Measurements from ENCODE around the gene ADGRV1.
A peak's percentile ranks its signal among the peaks of the same experiment; 100 is the strongest.
"Not testable (repeated sequence)": the region's sequence is repeated elsewhere in the genome, so short reads cannot be mapped to it uniquely, and the experiment has no call there.

ADGRV1 gene

DNA sequence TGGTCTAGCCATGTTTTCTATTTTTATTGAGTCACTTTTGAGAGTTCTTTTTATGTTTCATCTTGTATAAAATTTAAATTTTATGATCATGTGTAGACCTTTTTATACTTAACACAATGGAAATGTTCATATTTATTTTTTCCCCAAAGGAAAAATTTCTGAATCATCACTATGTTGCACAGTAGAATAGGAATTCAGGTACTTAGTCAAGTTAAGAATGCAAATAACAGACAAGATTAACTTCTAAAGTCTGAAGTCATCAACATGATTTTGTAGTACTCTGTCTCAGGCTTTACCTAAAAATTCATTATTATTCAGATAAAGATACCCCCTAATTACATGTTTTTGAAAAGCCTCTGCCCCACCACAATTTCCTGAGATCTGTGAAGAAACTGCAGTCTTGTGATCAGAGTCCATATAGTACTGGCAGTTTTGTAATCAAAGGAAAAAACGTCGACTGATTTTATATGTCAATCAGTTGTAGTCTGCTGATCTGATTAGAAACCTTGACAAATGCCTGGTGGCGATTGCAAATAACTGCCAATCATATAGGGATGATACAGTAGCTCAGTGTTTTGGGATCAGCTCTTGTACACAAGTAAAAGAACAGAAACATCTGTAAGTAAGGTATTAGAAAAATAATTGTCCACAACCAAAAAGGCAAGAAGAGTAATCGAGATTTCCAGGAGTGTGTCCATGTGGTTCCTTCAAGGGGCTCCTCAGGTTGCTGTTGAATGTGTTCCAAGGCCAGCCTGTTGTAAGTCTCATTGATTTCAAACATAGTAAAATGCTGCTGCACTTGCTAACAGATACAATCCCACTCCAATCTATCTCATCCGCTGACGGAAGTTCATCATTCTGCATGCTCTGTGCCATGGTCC lies 472.2 kb downstream of the ADGRV1 start:
- in situ Hi-C loops (cut with HindIII; ENCODE audit: low pct_unique_long_range_greater_than_20kb, low sequenced_read_pairs): no loop called here
- DNase-seq (ENCODE audit: low read depth in 1 of 2, low spot score in 1 of 2): no peak
- TF ChIP-seq JUND (IDR thresholded peaks at IDR 0.05; ENCODE audit: low read depth): no peak

DNA sequence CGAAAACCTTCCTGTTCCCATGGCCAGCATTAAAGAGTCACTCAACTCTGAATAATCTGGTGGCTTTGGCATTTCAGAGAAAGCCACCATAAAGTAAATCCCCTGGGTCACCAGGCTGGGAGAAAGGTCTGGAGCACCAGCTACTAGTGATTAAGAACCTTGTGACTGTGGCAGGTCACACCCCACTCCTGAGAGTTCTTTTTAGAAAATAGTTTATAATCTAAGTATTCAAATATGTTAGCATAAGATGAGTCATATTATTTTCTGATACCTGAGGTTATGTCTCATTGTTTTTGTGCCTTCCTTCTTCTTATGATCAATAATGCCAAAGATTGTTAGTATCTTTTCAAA lies 472.8 kb downstream of the ADGRV1 start:
- DNase-seq (ENCODE audit: low read depth in 1 of 2, low spot score in 1 of 2): no peak
- in situ Hi-C loops (cut with HindIII; ENCODE audit: low pct_unique_long_range_greater_than_20kb, low sequenced_read_pairs): no loop called here
- TF ChIP-seq JUND (IDR thresholded peaks at IDR 0.05; ENCODE audit: low read depth): no peak

DNA sequence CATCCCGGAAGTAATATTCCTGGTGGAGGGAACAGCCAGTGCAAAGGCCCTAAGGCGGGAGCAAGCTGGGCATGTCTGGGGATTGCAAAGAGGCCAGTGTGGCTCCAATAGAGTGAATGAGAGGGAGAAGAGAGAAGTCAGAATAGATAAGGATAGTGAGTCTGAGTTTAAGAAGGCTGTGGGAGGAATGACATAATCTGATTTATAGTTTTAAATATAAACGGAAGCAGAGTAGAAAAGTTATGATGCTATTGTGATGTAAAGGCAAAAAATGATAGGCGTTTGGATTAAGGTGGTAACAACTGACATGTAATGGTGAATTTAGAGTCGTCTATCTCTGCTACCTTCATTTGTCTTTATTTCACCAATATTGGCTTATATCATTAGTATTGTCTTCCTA lies 473.5 kb downstream of the ADGRV1 start:
- TF ChIP-seq JUND (IDR thresholded peaks at IDR 0.05; ENCODE audit: low read depth): no peak
- DNase-seq (ENCODE audit: low read depth in 1 of 2, low spot score in 1 of 2): no peak
- in situ Hi-C loops (cut with HindIII; ENCODE audit: low pct_unique_long_range_greater_than_20kb, low sequenced_read_pairs): no loop called here

DNA sequence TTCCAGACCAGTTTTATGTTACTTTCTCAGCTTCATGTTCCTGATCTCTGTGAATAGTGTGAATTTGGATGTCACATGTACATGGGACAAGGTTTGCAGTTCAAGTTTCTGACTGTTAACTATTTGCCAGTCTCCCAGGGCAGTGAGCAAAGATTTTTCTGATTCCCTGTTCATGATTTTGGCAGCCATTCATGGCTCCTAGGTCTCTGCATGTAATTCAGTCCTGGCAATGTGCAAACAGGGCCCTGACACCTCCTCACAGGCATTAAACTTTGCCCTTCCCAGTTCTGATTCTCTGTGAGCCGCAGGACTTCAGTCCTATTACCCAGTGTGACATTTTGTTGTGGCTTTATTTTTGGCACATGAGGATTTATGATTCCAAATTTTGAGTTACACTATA lies 474.8 kb downstream of the ADGRV1 start:
- in situ Hi-C loops (cut with HindIII; ENCODE audit: low pct_unique_long_range_greater_than_20kb, low sequenced_read_pairs): no loop called here
- DNase-seq (ENCODE audit: low read depth in 1 of 2, low spot score in 1 of 2): no peak
- TF ChIP-seq JUND (IDR thresholded peaks at IDR 0.05; ENCODE audit: low read depth): no peak

DNA sequence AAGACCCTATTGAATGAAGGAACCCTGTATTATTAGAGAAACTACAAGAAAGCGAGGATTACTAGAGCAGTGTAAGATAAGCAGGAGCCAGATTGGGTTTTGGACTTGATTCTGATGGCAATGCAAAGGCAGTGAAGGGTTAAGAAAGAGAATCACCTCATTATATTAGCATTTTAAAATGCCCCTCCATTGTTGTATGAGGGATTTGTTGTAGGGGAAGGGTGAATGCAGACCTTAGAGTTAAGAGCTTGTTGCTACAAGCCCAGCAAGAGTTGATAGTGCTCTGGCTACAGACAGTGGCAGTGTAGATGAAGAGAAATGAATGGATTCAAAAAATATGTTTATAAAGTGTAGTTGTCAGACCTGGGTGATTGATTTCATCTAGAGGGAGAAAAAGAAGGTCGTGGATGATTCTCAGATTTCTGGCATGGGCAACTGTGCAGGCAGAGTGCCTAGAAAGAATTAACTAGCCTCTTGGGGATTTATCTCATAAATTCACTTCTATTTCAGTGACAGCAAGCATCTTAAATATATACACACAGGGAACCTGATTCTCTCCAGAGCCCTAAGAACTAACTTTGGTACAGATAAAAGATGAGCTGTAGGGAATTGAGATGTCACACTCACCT lies 479.7 kb downstream of the ADGRV1 start:
- DNase-seq (ENCODE audit: low read depth in 1 of 2, low spot score in 1 of 2): no peak
- in situ Hi-C loops (cut with HindIII; ENCODE audit: low pct_unique_long_range_greater_than_20kb, low sequenced_read_pairs): no loop called here
- no peak for TF ChIP-seq JUND (IDR thresholded peaks at IDR 0.05; ENCODE audit: low read depth)

DNA sequence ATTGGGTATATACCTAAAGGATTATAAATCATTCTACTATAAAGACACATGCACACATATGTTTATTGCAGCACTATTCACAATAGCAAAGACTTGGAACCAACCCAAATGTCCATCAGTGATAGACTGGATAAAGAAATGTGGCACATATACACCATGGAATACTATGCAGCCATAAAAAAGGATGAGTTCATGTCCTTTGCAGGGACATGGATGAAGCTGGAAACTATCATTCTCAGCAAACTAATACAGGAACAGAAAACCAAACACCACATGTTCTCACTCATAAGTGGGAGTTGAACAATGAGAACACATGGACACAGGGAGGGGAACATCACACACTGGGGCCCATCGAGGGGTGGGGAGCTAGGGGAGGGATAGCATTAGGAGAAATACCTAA lies 482.5 kb downstream of the ADGRV1 start:
- in situ Hi-C loops (cut with HindIII; ENCODE audit: low pct_unique_long_range_greater_than_20kb, low sequenced_read_pairs); DNase-seq (ENCODE audit: low read depth in 1 of 2, low spot score in 1 of 2): not testable (repeated sequence)

DNA sequence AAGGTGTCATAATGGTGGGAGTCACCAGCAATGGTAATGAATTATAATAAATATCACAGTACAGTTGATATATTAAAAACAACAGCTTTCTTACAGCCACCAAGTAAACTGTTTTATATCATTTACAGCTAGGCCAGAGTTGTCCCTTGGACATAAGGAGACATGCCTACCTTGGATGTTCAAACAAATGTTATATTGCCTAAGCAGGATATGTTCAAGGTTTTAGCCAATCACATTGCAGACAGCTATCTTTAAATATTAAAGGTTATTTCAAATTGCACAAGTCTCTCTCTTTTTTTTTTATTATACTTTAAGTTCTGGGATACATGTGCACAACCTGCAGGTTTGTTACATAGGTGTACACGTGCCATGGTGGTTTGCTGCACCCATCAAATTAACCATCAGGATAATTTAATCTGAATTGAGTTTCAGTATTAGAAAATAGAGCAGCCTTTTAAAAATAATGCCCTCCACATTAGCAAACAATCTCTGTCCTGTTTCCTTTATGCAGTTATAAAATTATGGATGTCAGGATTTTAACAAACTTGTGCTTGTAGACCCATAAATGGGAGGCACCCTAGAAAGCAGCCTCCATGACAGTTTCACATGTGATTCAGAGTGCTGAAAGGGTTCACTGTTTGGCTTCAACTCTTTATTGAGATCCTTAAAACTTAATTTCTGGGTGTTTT lies 483.8 kb downstream of the ADGRV1 start:
- TF ChIP-seq JUND (IDR thresholded peaks at IDR 0.05; ENCODE audit: low read depth): no peak
- in situ Hi-C loops (cut with HindIII; ENCODE audit: low pct_unique_long_range_greater_than_20kb, low sequenced_read_pairs): no loop called here
- no peak for DNase-seq (ENCODE audit: low read depth in 1 of 2, low spot score in 1 of 2)

DNA sequence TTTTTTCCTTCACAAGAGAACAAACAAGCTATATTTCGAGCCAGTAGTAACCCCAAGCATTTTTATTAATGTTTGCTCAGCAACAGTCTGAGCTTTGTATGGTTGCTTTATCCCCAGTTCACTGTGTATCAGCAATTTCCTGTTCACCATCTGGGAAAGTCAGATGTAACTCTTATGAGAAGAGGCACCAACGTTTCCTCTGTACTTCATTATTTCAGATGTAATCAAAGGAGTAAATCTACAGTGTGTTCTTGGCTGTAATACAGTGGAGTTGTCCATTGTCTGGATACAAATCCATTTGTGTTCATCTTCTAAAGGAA lies 484.3 kb downstream of the ADGRV1 start:
- in situ Hi-C loops (cut with HindIII; ENCODE audit: low pct_unique_long_range_greater_than_20kb, low sequenced_read_pairs): no loop called here

DNA sequence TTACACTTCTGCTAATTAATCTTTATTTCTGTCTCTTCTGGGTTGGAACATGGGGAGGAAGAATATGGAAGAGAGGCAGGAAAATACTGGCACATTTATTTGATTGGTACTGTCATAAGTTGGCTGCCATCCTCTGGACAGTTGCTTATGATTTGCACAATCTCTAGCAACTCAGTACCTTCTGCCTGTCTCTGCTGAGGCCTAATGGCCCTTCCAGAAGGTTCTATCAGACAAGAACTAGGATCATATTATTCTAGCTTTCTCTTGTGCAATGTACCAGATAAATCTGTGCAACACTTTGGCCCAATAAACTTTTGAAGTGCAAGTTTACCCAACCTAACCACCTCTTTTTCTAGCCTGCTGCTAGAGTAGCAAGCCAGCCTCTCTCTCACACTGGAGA lies 489.5 kb downstream of the ADGRV1 start:
- in situ Hi-C loops (cut with HindIII; ENCODE audit: low pct_unique_long_range_greater_than_20kb, low sequenced_read_pairs): no loop called here
- no peak for TF ChIP-seq JUND (IDR thresholded peaks at IDR 0.05; ENCODE audit: low read depth)
- DNase-seq (ENCODE audit: low read depth in 1 of 2, low spot score in 1 of 2): no peak

More for the DNA sequence above, 484.3 kb downstream of the ADGRV1 start:
- no peak for TF ChIP-seq JUND (IDR thresholded peaks at IDR 0.05; ENCODE audit: low read depth)
- no peak for DNase-seq (ENCODE audit: low read depth in 1 of 2, low spot score in 1 of 2)

DNA sequence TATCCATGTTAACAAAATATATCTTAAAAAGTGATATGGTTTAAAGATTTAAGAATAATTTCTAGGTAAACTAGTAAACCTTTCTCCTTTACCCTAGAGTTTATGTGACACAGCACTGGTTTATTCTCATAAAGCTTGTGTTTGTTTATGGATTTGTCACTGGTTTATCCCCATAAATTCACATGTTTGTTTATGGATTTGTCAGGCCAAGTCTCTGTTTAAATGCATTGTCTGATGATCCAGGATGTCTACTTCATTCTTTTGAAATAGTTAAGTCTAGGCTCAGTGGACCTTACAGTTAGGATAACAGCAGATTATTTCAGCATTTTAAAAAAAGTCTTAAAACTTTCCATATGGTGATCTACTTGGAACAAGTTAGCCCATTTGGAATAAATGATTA lies 490.5 kb downstream of the ADGRV1 start:
- in situ Hi-C loops (cut with HindIII; ENCODE audit: low pct_unique_long_range_greater_than_20kb, low sequenced_read_pairs): no loop called here
- no peak for TF ChIP-seq JUND (IDR thresholded peaks at IDR 0.05; ENCODE audit: low read depth)
- peak in 1 of 2 experiments; percentile 65 for DNase-seq (ENCODE audit: low read depth in 1 of 2, low spot score in 1 of 2)

DNA sequence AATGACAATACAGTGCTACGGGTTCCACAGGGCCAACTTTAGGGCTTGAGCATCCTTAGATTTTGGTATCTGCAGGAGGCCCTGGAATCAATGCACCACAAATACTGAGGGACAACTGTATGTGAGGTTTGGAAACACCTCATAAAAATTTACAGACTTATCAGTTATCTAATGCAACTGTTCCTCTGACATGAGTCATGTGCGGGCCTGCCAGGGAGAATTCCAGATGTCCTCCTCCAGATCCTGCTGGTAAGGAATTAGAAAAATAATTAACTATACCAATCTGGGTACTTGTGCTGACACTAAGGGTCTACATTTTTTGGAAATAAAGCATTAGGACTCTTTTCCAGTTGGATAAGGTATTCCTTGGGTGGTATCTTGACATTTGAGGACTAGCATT lies 491.2 kb downstream of the ADGRV1 start:
- no peak for DNase-seq (ENCODE audit: low read depth in 1 of 2, low spot score in 1 of 2)
- in situ Hi-C loops (cut with HindIII; ENCODE audit: low pct_unique_long_range_greater_than_20kb, low sequenced_read_pairs): no loop called here
- no peak for TF ChIP-seq JUND (IDR thresholded peaks at IDR 0.05; ENCODE audit: low read depth)

DNA sequence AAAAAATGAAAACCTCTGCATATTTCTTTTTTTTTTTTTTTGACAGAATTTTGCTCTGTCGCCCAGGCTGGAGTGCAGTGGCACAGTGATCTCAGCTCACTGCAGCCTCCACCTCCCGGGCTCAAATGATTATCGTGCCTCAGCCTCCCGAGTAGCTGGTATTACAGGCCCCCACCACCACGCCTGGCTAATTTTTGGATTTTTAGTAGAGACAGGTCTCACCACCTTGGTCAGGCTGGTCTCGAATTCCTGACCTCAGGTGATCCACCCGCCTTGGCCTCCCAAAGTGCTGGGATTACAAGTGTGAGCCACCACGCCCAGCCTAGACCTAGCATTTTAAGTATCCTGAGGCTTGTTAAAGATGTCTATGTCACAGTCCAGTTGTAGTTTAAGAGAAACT lies 493.8 kb downstream of the ADGRV1 start:
- in situ Hi-C loops (cut with HindIII; ENCODE audit: low pct_unique_long_range_greater_than_20kb, low sequenced_read_pairs); DNase-seq (ENCODE audit: low read depth in 1 of 2, low spot score in 1 of 2): not testable (repeated sequence)

DNA sequence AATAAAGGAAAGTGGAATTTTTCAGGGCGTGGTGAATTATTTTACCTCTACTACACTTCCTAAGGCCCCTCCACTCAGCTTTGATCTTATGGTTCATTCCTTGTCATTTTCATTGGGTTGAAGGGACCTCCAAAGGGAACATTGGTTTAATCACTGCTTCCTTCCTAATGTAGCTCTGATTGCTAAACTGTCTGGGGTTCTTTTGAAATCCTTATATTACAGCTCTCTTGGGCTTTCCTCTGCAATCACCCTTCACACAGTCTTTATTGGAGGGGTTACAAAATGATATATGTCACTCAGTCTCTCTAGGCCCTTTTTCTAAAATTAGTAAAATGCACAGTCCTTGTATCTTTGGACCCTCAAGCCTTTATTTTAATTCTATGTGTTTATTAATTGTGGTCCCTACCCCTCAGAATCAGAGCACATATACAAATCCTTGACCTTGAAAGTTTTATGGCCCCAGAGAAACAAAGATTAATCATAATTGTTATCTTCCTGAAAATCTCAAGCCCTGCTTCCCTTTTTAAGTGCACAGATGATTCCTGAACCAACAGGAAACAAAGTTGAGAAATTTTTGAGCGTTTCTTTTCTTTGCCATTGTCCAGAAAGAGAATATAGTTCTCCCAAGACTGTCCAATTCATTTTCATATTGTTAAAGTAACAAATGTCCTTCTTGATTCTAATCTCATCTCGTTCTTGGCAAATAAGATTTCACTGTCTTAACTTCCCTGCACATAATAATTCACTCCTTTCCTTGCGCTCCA lies 494.6 kb downstream of the ADGRV1 start:
- no peak for DNase-seq (ENCODE audit: low read depth in 1 of 2, low spot score in 1 of 2)
- in situ Hi-C loops (cut with HindIII; ENCODE audit: low pct_unique_long_range_greater_than_20kb, low sequenced_read_pairs): no loop called here
- TF ChIP-seq JUND (IDR thresholded peaks at IDR 0.05; ENCODE audit: low read depth): no peak
